Upper lobe of left lung (tissue), 6 donors: ENCODE data around the gene UBE2I. TPM values are rescaled to one million over a fixed set of nuclear protein-coding genes. Genes with fewer than 3 reads are reported as not detected.
A peak's percentile ranks its signal among the peaks of the same experiment; 100 is the strongest.

ENCODE experiments used
- ATAC-seq, 2 donors: fragments of 200-7000 bp; cut with Tn5 transposase; one replicate each; pipeline ENCODE4 v1.9.1; 2022; ENCODE audit warnings: mild to moderate bottlenecking in 2 of 2, moderate library complexity in 2 of 2; ENCODE audit not compliant: low FRiP score in 2 of 2
- DNase-seq, 2 donors: peaks; one replicate each; pipeline ENCODE4 v3.0.0-alpha.2; 2019 to 2020
- H3K27ac ChIP-seq, 4 donors: fragments of 200-600 bp; sonication (generic); one replicate each; pipeline ENCODE4 v1.5.1; 2016 to 2019
- H3K27me3 ChIP-seq, 4 donors: fragments of 200-600 bp; sonication (generic); one replicate each; pipeline ENCODE4 v1.5.1; 2017 to 2019
- H3K36me3 ChIP-seq, 4 donors: fragments of 200-600 bp; sonication (generic); one replicate each; pipeline ENCODE4 v1.5.1; 2016 to 2019
- H3K4me1 ChIP-seq, 4 donors: fragments of 200-600 bp; sonication (generic); one replicate each; pipeline ENCODE4 v1.5.1; 2018 to 2019
- H3K4me3 ChIP-seq, 4 donors: fragments of 200-600 bp; sonication (generic); one replicate each; pipeline ENCODE4 v1.5.1; 2017 to 2019; ENCODE audit warnings: mild to moderate bottlenecking in 2 of 4, moderate library complexity in 1 of 4
- H3K9me3 ChIP-seq, 4 donors: fragments of 200-600 bp; sonication (generic); one replicate each; pipeline ENCODE4 v1.5.1; 2018 to 2019
- CTCF ChIP-seq, 6 experiments: fragments of 450-650 bp in 4 of 6; fragments of 200-600 bp in 2 of 6; sonication (generic) in 2 of 6; IDR thresholded peaks; one replicate each; pipeline ENCODE4 v1.5.1; 2016 to 2019; ENCODE audit warnings: antibody characterized with exemption in 6 of 6
- EP300 ChIP-seq, 4 donors: sonication (generic); formaldehyde crosslinking; IDR thresholded peaks; one replicate each; pipeline ENCODE4 v1.5.1; 2017; ENCODE audit warnings: antibody characterized with exemption in 4 of 4, control low read depth in 2 of 4
- POLR2A ChIP-seq, 4 donors: fragments of 450-650 bp; IDR thresholded peaks; one replicate each; pipeline ENCODE4 v1.5.1; 2016 to 2017; ENCODE audit warnings: antibody characterized with exemption in 4 of 4, mild to moderate bottlenecking in 2 of 4
- POLR2AphosphoS5 ChIP-seq, 2 donors: sonication (generic); formaldehyde crosslinking; IDR thresholded peaks; one replicate each; pipeline ENCODE4 v1.5.1; 2017; ENCODE audit warnings: antibody characterized with exemption in 2 of 2
- WGBS, 2 donors: methylation state at CpG; one replicate each; pipeline ENCODE4 v1.1.5; 2017 to 2018; 5-methylcytosine and 5-hydroxymethylcytosine counted together
- total RNA-seq, 6 donors: library from RNA; depleted of rRNA in 4 of 6; stranded (reverse); fragments of >200 nt in 4 of 6; gene quantifications; one replicate each; pipeline versions ENCODE4 v1.1.0 to v1.2.1, GENCODE V29; 2016 to 2021
- donor health status: DM: no; HTN: no; CAD: no; lungs with moderate emphysema.
- donor health status: DM: no; HTN: yes; CAD: no; lungs with severe emphysema.

UBE2I gene
- total RNA-seq, 6 donors from 2014 or later, result 51.4 to 113 (median 92.0) TPM

DNA sequence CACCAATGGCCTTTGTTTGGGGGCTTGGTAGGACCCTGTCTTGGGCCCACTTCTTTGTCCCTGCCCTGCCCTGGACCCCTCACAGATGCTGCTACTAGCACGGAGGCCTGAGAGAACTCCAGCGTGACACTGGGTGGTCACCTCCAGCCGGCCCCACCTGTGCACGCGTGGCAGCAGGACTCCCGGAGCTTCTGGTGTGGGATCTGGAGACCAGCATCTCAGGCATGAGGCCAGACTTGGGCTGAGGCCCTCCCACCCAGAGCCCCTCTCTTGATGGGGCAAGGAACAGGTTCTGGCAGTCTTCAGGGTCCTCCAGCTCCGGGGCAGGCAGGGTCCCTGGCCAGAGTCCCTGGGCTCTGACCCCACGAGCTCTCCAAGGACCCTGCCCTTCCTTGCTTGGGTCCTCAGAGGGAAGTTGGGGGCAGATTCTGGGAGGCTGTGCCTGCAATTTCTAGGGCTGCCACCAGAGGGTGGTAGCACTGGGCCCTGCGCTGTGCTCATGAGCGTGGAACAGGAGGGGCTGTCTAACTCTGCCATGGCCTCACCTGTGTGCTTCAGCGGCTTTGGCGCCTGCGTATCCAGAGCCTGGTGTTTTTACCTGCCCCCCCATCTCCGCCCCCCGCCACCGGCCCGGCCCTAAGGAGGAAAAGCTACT is 21.0 kb downstream of the UBE2I start:
- no peak overlapping the region for H3K4me3 ChIP-seq
- H3K36me3 ChIP-seq, result peaks cover 0 to 17% (median 12%) of the 10 kb centered on the region in 4 donors
- peaks cover 28 to 42% (median 36%) of the 10 kb centered on the region in 4 donors for H3K4me1 ChIP-seq
- WGBS, 2 donors, result 65 to 81% methylated on average over 5 to 13 of the region's 17 CpGs
- H3K27ac ChIP-seq, result no peak overlapping the region
- H3K27me3 ChIP-seq, result peaks cover 0 to 39% (median 26%) of the 10 kb centered on the region in 4 donors
- peak in 1 of 2 donors; percentile 61 for DNase-seq
- H3K9me3 ChIP-seq, result peaks cover 0 to 6% (median 4%) of the 10 kb centered on the region in 4 donors
- TF ChIP-seq POLR2AphosphoS5 (IDR thresholded peaks at IDR 0.05), result no peak
- peak in 4 of 6 experiments; percentile 12 to 46 (median 24) for TF ChIP-seq CTCF (IDR thresholded peaks at IDR 0.05)
- no peak for TF ChIP-seq POLR2A (IDR thresholded peaks at IDR 0.05)
- TF ChIP-seq EP300 (IDR thresholded peaks at IDR 0.05), result no peak
- ATAC-seq, result no peak

DNA sequence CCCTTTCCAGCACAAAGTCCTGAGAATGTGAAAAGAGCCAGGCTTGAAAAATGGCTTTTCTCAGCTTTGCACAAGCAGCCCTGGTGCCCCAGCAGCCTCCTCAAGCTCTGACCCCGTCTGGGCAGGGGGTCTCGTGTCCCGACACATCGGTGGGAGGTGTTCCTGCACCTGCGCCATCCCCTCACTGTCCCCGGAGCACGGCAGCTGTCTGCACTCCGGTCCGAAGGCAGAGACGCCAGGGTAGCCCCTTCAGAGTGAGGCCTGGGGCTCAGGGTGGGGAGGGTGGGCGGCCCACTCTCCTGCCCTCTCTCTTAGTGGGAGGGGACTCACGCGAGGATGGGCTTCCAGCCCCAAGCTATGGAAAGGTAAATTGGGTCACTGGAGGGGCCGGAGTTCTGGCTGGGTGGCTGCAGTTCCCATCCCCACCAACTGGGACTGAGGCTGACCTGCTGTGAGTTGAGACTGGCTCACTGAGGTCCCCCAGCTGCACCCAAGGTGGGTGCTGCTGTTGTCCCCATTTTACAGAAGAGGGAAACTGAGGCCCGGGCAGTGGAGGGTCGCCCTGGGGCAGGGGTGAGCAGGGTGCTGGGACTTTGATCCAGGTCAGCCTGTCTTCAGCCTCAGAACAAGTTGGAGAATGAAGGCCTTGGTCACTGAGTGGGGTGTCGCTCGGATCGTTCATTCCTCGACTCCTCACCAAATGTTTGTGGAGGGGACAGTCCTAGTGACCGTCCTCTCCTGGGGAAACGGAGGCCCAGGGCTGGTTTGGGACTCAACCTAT is 21.7 kb downstream of the UBE2I start:
- Histone ChIP-seq H3K27me3 (peaks cover 0 to 44% (median 26%) of the 10 kb centered on the region in 4 donors), H3K4me1 (peaks cover 28 to 42% (median 36%) of the 10 kb centered on the region in 4 donors), H3K9me3 (peaks cover 0 to 6% (median 4%) of the 10 kb centered on the region in 4 donors), H3K4me3 (peak overlapping the region in 3 of 4 donors; percentile 49 to 64 (median 56)), H3K27ac (peak overlapping the region; percentile 45 to 74 (median 62)), H3K36me3 (peaks cover 0 to 9% (median 5%) of the 10 kb centered on the region in 4 donors)
- DNase-seq (peak in 1 of 2 donors; percentile 58), ATAC-seq (no peak)
- TF ChIP-seq CTCF (IDR thresholded peaks at IDR 0.05) (peak in 1 of 6 experiments; percentile 8), EP300 (IDR thresholded peaks at IDR 0.05) (no peak)
- 44 to 64% methylated on average over 5 to 22 of the region's 22 CpGs for WGBS, 2 donors

DNA sequence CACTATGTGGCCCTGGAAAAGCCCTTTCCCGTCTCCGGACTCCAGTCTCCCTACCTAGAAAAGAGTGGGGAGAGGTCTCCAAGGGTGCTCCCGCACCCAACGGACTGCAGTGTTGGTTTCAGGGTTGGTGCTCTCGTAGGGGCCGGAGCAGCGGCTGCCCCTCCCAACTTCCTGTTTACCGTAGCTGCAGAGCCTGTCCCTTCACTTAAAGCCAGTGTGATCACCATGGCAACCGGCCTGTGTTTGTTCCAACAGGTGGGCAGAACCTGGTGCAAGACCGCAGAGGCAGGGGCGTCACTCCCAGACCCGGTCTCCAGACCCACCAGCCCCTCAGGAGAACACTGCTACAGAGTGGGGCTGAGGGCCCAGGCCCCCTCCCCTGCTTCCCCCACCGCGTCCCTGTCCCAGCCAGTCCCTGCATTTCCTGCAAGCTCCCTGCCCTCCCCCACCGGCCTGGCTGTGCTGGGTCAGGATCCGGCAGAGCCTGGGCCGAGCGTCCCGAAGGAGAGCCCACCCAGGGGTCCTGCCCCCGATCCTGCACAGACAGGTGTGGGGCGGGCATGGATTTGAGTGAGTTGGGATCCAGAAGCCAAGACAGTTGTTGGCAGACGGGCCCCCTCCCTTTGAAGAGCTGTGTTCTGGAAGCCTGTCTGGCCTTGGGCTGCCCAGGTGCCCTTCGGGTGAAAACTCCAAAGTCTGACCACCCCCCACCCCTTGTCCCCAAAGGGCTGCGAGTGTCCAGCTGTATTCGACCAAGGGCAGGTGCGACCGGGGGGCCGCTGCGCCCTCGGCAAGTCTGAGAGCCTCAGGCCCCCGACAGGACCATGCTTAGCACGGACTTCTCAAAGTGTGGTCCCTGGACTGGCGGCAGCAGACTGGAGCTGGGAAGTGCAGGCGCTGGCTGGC is 22.5 kb downstream of the UBE2I start:
- Histone ChIP-seq H3K36me3 (peaks cover 0 to 9% (median 2%) of the 10 kb centered on the region in 4 donors), H3K27me3 (peaks cover 0 to 44% (median 26%) of the 10 kb centered on the region in 4 donors), H3K4me3 (peak overlapping the region in 3 of 4 donors; percentile 49 to 64 (median 56)), H3K4me1 (peaks cover 28 to 42% (median 36%) of the 10 kb centered on the region in 4 donors), H3K27ac (peak overlapping the region; percentile 45 to 74 (median 62)), H3K9me3 (peaks cover 0 to 6% (median 4%) of the 10 kb centered on the region in 4 donors)
- peak; percentile 34 to 60 for ATAC-seq
- peak; percentile 76 to 82 for DNase-seq
- 6 to 12% methylated on average over 13 to 19 of the region's 34 CpGs for WGBS, 2 donors
- TF ChIP-seq CTCF (IDR thresholded peaks at IDR 0.05) (no peak), POLR2A (IDR thresholded peaks at IDR 0.05) (peak in 2 of 4 donors; percentile 16 to 33), EP300 (IDR thresholded peaks at IDR 0.05) (peak in 1 of 4 donors; percentile 3), POLR2AphosphoS5 (IDR thresholded peaks at IDR 0.05) (peak in 1 of 2 donors; percentile 37)

DNA sequence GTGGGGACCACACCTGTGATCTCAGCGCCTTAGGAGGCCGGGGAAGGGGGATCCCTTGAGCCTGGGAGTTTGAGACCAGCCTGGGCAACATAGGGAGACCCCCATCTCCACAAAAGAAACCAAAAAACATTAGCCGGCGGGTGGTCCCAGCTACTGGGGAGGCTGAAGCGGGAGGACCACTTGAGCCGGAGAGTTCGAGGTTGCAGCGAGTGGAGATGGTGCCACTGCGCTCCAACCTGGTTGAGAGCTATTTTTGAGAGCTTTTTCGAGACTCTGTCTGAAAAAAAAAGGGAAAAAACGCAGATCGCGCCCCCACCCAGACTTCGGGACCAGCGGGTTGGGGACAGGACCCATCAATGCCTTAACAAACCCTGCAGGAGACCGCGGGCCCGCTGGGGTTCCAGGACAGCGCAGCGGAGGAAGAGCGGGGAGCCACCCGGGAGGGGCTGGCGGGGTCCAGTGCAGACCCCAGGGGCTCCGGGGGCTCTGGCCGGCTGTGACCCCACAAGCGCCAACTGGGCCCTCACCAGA is 23.2 kb downstream of the UBE2I start:
- peaks cover 0 to 44% (median 26%) of the 10 kb centered on the region in 4 donors for H3K27me3 ChIP-seq
- no peak for DNase-seq
- peak overlapping the region; percentile 45 to 74 (median 62) for H3K27ac ChIP-seq
- H3K4me1 ChIP-seq, result peaks cover 28 to 42% (median 36%) of the 10 kb centered on the region in 4 donors
- WGBS, 2 donors, result 8 to 10% methylated on average over 15 to 17 of the region's 26 CpGs
- ATAC-seq, result no peak
- TF ChIP-seq POLR2AphosphoS5 (IDR thresholded peaks at IDR 0.05) (no peak), EP300 (IDR thresholded peaks at IDR 0.05) (no peak), CTCF (IDR thresholded peaks at IDR 0.05) (no peak), POLR2A (IDR thresholded peaks at IDR 0.05) (no peak)
- H3K9me3 ChIP-seq, result peaks cover 0 to 6% (median 4%) of the 10 kb centered on the region in 4 donors
- H3K36me3 ChIP-seq, result peaks cover 0 to 4% (median 0%) of the 10 kb centered on the region in 4 donors
- H3K4me3 ChIP-seq, result peak overlapping the region; percentile 36 to 64 (median 52)
